HG03108 (cell line): ENCODE measurements around the gene COL23A1.

Experiments used
- ATAC-seq: cut with Tn5 transposase; IDR thresholded peaks from one replicate; pipeline ENCODE4 v1.9.1; 2021; ENCODE audit warnings: moderate library complexity; ENCODE audit not compliant: unreplicated experiment

The COL23A1 gene

GRCh38 chr5:178536541-178537466 lies 53.4 kb downstream of the COL23A1 start:
- ATAC-seq: no peak

- no peak for ATAC-seq
These were observed 54.7 kb downstream of the COL23A1 start for GRCh38 chr5:178535299-178536175.

- no peak for ATAC-seq
These were observed 57.1 kb downstream of the COL23A1 start for GRCh38 chr5:178533136-178533535.

- ATAC-seq: no peak
These were observed 57.5 kb downstream of the COL23A1 start for GRCh38 chr5:178532666-178533065.

- ATAC-seq: no peak
These were observed 58.0 kb downstream of the COL23A1 start for GRCh38 chr5:178532236-178532635.

- ATAC-seq: no peak
These were observed 58.4 kb downstream of the COL23A1 start for GRCh38 chr5:178531786-178532185.

- ATAC-seq: no peak
These were observed 59.7 kb downstream of the COL23A1 start for GRCh38 chr5:178530526-178530925.

- ATAC-seq: no peak
These were observed 61.1 kb downstream of the COL23A1 start for GRCh38 chr5:178529080-178529479.

- no peak for ATAC-seq
These were observed 62.5 kb downstream of the COL23A1 start for GRCh38 chr5:178527458-178528307.

- no peak for ATAC-seq
These were observed 63.3 kb downstream of the COL23A1 start for GRCh38 chr5:178526773-178527457.

GRCh38 chr5:178525906-178526732 lies 64.1 kb downstream of the COL23A1 start:
- no peak for ATAC-seq

- ATAC-seq: no peak
These were observed 65.9 kb downstream of the COL23A1 start for GRCh38 chr5:178524093-178524882.

- ATAC-seq: no peak
These were observed 67.8 kb downstream of the COL23A1 start for GRCh38 chr5:178522361-178522760.

- no peak for ATAC-seq
These were observed 69.3 kb downstream of the COL23A1 start for GRCh38 chr5:178520851-178521250.

GRCh38 chr5:178519804-178520203 lies 70.4 kb downstream of the COL23A1 start:
- ATAC-seq: no peak

- ATAC-seq: no peak
These were observed 71.0 kb downstream of the COL23A1 start for GRCh38 chr5:178519155-178519554.

GRCh38 chr5:178516504-178517235 lies 73.5 kb downstream of the COL23A1 start:
- no peak for ATAC-seq
